22Rv1 (cell line): ENCODE data around the gene MICU1.

ENCODE experiments used
- ZFX ChIP-seq: fragments of 450-650 bp; IDR thresholded peaks from 2 replicates; pipeline ENCODE4 v1.6.1; 2017; ENCODE audit warnings: antibody characterized with exemption, borderline replicate concordance
- TF ChIP-seq, protein P1 (sequence below): fragments of 450-650 bp; IDR thresholded peaks from 2 replicates; pipeline ENCODE4 v1.5.1; 2017; ENCODE audit warnings: mild to moderate bottlenecking

- TF ChIP-seq, protein P1, sequence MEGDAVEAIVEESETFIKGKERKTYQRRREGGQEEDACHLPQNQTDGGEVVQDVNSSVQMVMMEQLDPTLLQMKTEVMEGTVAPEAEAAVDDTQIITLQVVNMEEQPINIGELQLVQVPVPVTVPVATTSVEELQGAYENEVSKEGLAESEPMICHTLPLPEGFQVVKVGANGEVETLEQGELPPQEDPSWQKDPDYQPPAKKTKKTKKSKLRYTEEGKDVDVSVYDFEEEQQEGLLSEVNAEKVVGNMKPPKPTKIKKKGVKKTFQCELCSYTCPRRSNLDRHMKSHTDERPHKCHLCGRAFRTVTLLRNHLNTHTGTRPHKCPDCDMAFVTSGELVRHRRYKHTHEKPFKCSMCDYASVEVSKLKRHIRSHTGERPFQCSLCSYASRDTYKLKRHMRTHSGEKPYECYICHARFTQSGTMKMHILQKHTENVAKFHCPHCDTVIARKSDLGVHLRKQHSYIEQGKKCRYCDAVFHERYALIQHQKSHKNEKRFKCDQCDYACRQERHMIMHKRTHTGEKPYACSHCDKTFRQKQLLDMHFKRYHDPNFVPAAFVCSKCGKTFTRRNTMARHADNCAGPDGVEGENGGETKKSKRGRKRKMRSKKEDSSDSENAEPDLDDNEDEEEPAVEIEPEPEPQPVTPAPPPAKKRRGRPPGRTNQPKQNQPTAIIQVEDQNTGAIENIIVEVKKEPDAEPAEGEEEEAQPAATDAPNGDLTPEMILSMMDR, result no peak
- no peak for TF ChIP-seq ZFX
Measured at GRCh38 chr10:72625608-72626443, at the start of gene MICU1.
